ENCODE data around the gene SMURF1. TPM values are rescaled to one million over a fixed set of nuclear protein-coding genes. Genes with fewer than 3 reads are reported as not detected.
"Not testable (repeated sequence)": the region's sequence is repeated elsewhere in the genome, so short reads cannot be mapped to it uniquely, and the experiment has no call there.

Gene SMURF1
- total RNA-seq, 1 donor: 23.5 TPM

DNA sequence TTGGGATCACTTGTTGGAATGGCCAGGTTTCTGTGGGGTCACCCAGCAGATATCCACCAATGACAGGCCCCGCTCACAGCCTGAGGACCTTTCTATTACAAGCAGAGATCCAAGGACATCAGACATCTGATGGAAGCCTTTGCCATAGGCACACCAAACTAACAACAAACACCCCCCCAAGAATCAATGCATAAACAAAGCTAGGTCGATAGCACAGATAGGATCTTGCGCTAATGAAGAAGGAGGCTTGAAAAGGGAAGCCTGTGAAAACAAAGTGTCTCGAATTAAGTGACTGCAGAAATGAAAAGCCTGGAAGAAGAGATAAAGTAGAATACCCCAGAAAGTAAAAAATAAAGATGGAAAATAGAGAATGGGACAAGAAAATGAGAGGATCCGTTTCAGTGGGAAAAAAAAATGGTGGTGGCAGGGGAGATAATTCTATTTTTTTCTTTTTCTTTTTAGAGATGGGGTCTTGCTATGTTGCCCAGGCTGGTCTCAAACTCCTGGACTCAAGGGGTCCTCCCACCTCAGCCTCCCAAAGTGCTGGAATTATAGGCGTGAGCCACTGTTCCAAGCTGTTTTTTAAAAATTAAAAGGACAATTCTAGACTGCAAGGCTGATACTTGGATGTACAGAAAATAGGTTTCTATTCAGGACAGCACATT is 26.3 kb upstream of the SMURF1 start:
- Histone ChIP-seq H3K27me3 (ENCODE audit: insufficient read depth, low read length) (no peaks in the 10 kb centered on the region), H3K4me3 (ENCODE audit: insufficient read depth, low read length) (no peak overlapping the region), H3K4me2 (ENCODE audit: insufficient read depth, low read length) (no peak overlapping the region), H3K4me1 (ENCODE audit: insufficient read depth, low read length) (no peaks in the 10 kb centered on the region), H3K9me3 (ENCODE audit: low read depth, low read length) (no peaks in the 10 kb centered on the region), H3K27ac (ENCODE audit: low read depth, low read length) (no peak overlapping the region), H4K20me1 (ENCODE audit: insufficient read depth, low read length) (no peaks in the 10 kb centered on the region), H2AFZ (ENCODE audit: low read length) (no peak overlapping the region), H3K36me3 (ENCODE audit: insufficient read depth, low read length) (no peaks in the 10 kb centered on the region), H3K79me2 (ENCODE audit: insufficient read depth, low read length) (no peaks in the 10 kb centered on the region)
- TF ChIP-seq, protein P1, sequence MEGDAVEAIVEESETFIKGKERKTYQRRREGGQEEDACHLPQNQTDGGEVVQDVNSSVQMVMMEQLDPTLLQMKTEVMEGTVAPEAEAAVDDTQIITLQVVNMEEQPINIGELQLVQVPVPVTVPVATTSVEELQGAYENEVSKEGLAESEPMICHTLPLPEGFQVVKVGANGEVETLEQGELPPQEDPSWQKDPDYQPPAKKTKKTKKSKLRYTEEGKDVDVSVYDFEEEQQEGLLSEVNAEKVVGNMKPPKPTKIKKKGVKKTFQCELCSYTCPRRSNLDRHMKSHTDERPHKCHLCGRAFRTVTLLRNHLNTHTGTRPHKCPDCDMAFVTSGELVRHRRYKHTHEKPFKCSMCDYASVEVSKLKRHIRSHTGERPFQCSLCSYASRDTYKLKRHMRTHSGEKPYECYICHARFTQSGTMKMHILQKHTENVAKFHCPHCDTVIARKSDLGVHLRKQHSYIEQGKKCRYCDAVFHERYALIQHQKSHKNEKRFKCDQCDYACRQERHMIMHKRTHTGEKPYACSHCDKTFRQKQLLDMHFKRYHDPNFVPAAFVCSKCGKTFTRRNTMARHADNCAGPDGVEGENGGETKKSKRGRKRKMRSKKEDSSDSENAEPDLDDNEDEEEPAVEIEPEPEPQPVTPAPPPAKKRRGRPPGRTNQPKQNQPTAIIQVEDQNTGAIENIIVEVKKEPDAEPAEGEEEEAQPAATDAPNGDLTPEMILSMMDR (IDR thresholded peaks at IDR 0.05; ENCODE audit: extremely low read depth, low read depth, low read length): no peak
- DNase-seq (ENCODE audit: insufficient read length, low spot score, missing footprints): no peak

DNA sequence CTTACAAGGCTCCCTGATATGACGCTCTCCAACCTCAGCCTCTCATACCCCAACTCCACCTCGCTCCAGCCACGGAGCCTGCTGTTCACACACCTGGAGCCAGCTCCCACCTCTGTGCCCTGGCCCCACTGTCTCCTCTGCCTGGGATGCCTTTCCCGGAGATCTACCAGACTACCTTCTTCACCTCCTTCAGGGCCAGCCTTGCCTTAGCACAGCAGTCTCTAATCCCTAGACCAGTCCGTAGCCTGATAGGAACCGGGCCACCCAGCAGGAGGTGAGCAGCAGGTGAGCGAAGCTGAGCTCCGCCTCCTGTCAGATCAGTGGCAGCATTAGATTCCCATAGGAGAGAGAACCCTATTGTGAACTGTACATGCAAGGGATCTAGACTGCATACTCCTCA is 23.2 kb upstream of the SMURF1 start:
- DNase-seq (ENCODE audit: insufficient read length, low spot score, missing footprints): no peak
- no peak overlapping the region for H3K4me3 ChIP-seq (ENCODE audit: insufficient read depth, low read length)
- H3K36me3 ChIP-seq (ENCODE audit: insufficient read depth, low read length): no peaks in the 10 kb centered on the region
- H3K9me3 ChIP-seq (ENCODE audit: low read depth, low read length): no peaks in the 10 kb centered on the region
- H3K79me2 ChIP-seq (ENCODE audit: insufficient read depth, low read length): no peaks in the 10 kb centered on the region
- H3K4me2 ChIP-seq (ENCODE audit: insufficient read depth, low read length): no peak overlapping the region
- H2AFZ ChIP-seq (ENCODE audit: low read length): no peak overlapping the region
- no peaks in the 10 kb centered on the region for H3K27me3 ChIP-seq (ENCODE audit: insufficient read depth, low read length)
- TF ChIP-seq, protein P1 (IDR thresholded peaks at IDR 0.05; ENCODE audit: extremely low read depth, low read depth, low read length): no peak
- H3K27ac ChIP-seq (ENCODE audit: low read depth, low read length): no peak overlapping the region
- H4K20me1 ChIP-seq (ENCODE audit: insufficient read depth, low read length): no peaks in the 10 kb centered on the region
- peaks cover 3% of the 10 kb centered on the region for H3K4me1 ChIP-seq (ENCODE audit: insufficient read depth, low read length)

DNA sequence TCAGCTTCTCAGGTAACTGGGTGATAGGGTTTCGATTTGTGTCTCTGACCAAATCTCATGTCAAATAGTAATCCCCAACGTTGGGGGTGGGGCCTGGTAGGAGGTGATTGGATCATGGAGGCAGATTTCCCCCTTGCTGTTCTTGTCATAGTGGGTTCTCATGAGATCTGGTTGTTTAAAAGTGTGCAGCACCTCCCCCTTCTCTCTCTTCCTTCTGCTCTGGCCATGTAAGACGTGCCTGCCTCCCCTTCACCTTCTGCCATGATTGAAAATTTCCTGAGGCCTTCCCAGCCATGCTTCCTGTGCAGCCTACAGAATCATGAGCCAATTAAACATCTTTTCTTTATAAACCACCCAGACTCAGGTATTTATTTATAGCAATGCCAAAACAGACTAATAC is 21.9 kb upstream of the SMURF1 start:
- DNase-seq (ENCODE audit: insufficient read length, low spot score, missing footprints): no peak
- Histone ChIP-seq H3K27ac (ENCODE audit: low read depth, low read length) (no peak overlapping the region), H3K79me2 (ENCODE audit: insufficient read depth, low read length) (no peaks in the 10 kb centered on the region), H3K4me3 (ENCODE audit: insufficient read depth, low read length) (no peak overlapping the region), H2AFZ (ENCODE audit: low read length) (no peak overlapping the region), H3K36me3 (ENCODE audit: insufficient read depth, low read length) (no peaks in the 10 kb centered on the region), H3K4me2 (ENCODE audit: insufficient read depth, low read length) (no peak overlapping the region), H3K9me3 (ENCODE audit: low read depth, low read length) (no peaks in the 10 kb centered on the region), H3K27me3 (ENCODE audit: insufficient read depth, low read length) (no peaks in the 10 kb centered on the region), H3K4me1 (ENCODE audit: insufficient read depth, low read length) (peaks cover 3% of the 10 kb centered on the region), H4K20me1 (ENCODE audit: insufficient read depth, low read length) (no peaks in the 10 kb centered on the region)
- TF ChIP-seq, protein P1 (IDR thresholded peaks at IDR 0.05; ENCODE audit: extremely low read depth, low read depth, low read length): no peak

DNA sequence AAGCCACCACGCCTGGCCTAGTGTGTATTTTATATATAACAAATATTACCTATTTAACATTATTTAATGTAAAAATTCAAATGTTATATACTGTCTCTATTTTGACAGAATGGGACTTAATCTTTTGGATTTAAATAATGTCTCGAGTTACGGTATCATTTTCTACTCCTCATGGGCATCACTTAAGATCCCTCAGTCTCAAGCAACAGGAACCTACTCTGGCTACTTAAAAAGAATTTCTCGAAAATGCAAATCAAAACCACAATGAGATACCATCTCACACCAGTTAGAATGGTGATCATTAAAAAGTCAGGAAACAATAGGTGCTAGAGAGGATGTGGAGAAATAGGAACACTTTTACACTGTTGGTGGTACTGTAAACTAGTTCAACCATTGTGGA is 19.8 kb upstream of the SMURF1 start:
- not testable (repeated sequence) for H3K79me2 ChIP-seq (ENCODE audit: insufficient read depth, low read length); DNase-seq (ENCODE audit: insufficient read length, low spot score, missing footprints); H3K27ac ChIP-seq (ENCODE audit: low read depth, low read length); H3K36me3 ChIP-seq (ENCODE audit: insufficient read depth, low read length); H3K4me2 ChIP-seq (ENCODE audit: insufficient read depth, low read length); H3K27me3 ChIP-seq (ENCODE audit: insufficient read depth, low read length); H3K4me3 ChIP-seq (ENCODE audit: insufficient read depth, low read length); H2AFZ ChIP-seq (ENCODE audit: low read length); H3K4me1 ChIP-seq (ENCODE audit: insufficient read depth, low read length); H3K9me3 ChIP-seq (ENCODE audit: low read depth, low read length); H4K20me1 ChIP-seq (ENCODE audit: insufficient read depth, low read length)
